Liver (tissue), 3 donors: ENCODE data around the gene RTN4RL1.

Experiments
- CTCF ChIP-seq: fragments of 150-350 bp; IDR thresholded peaks from 2 replicates; pipeline ENCODE4 v1.5.1; 2017; ENCODE audit warnings: improper control_type of control experiment, low read depth, low read length; ENCODE audit not compliant: missing input control
- TAF1 ChIP-seq: conservative IDR thresholded peaks from 2 replicates; pipeline ENCODE4 v1.6.1; 2016; ENCODE audit warnings: antibody characterized with exemption, mild to moderate bottlenecking
- donor health status: healthy.
- donor health status: healthy.

GRCh38 chr17:2041561-2042389, 16.6 kb upstream of the RTN4RL1 start, which contains the start of gene OVCA2:
- TF ChIP-seq CTCF: peak; percentile 38
- no peak for TF ChIP-seq TAF1
